ENCODE measurements around the gene PLA2G5. TPM values are rescaled to one million over a fixed set of nuclear protein-coding genes. Genes with fewer than 3 reads are reported as not detected.

The PLA2G5 gene
- total RNA-seq, 1 donor from 2014 or later, result 0.07 TPM

Other genes with a start within 250 kb of the PLA2G5 start
- gene OTUD3, start 187.8 kb upstream of the PLA2G5 start, total RNA-seq, result 4.2 and 4.7 TPM in 2 replicates
- gene PLA2G2E, start 146.6 kb upstream of the PLA2G5 start, total RNA-seq, result not detected in 2 replicates
- gene PLA2G2A, start 90.6 kb upstream of the PLA2G5 start, total RNA-seq, result not detected in 2 replicates
- not detected in 2 replicates for gene PLA2G2D, start 49.3 kb downstream of the PLA2G5 start, total RNA-seq
- not detected in 2 replicates for gene PLA2G2F, start 69.1 kb downstream of the PLA2G5 start, total RNA-seq
- not detected in 2 replicates for gene UBXN10, start 115.9 kb downstream of the PLA2G5 start, total RNA-seq
- gene PLA2G2C, start 116.3 kb downstream of the PLA2G5 start, total RNA-seq, result not detected in 2 replicates
- gene VWA5B1, start 220.7 kb downstream of the PLA2G5 start, total RNA-seq, result not detected in 2 replicates